Mucosa of descending colon (tissue), 3 donors: ENCODE data around the gene RYK. TPM values are rescaled to one million over a fixed set of nuclear protein-coding genes. Genes with fewer than 3 reads are reported as not detected.
A peak's percentile ranks its signal among the peaks of the same experiment; 100 is the strongest.

ENCODE experiments used
- ATAC-seq: fragments of 200-7000 bp; cut with Tn5 transposase; one replicate; pipeline ENCODE4 v1.9.1; 2020; ENCODE audit warnings: mild to moderate bottlenecking, moderate library complexity
- DNase-seq, 3 donors: peaks; one replicate each; pipeline ENCODE4 v3.0.0-alpha.2; 2020
- H3K36me3 ChIP-seq: fragments of 200-600 bp; one replicate; pipeline ENCODE4 v1.8.0; 2021; ENCODE audit warnings: low read depth, mild to moderate bottlenecking
- H3K4me1 ChIP-seq: fragments of 200-600 bp; one replicate; pipeline ENCODE4 v1.8.0; 2021; ENCODE audit warnings: low read depth, mild to moderate bottlenecking
- H3K4me3 ChIP-seq: fragments of 200-600 bp; one replicate; pipeline ENCODE4 v1.8.0; 2021; ENCODE audit warnings: mild to moderate bottlenecking
- H3K9me3 ChIP-seq: fragments of 200-600 bp; one replicate; pipeline ENCODE4 v1.8.0; 2021; ENCODE audit warnings: mild to moderate bottlenecking
- intact Hi-C, 2 donors: fragments of 100-400 bp; cut with DNase I in 1 of 2; cut with micrococcal nuclease in 1 of 2; formaldehyde crosslinking; loops; one replicate each; pipeline versions ENCODE4 v1.11.0 to v1.11.1; 2022; cut with DNase I, micrococcal nuclease
- total RNA-seq, 3 donors: library from RNA; stranded (reverse); fragmentation: NEBNext Ultra II Directional in 2 of 3; extraction: Animal tissue kit (Norgen Biotek cat#: 25700) in 2 of 3; gene quantifications; one replicate each; pipeline versions ENCODE4 v1.2.1 to v1.2.4, GENCODE V29; 2021 to 2023
- TF ChIP-seq, protein P1 (sequence below): fragments of 200-600 bp; IDR thresholded peaks from one replicate; pipeline ENCODE4 v1.8.0; 2022; ENCODE audit warnings: antibody characterized with exemption, mild to moderate bottlenecking
- donor health status: DM: no; HTN: no; CAD: no; lungs with moderate emphysema.
- donor health status: DM: no; HTN: no; CAD: no.
- donor health status: DM: no; HTN: yes; CAD: no.

RYK gene
- total RNA-seq, 3 donors from 2014 or later = 36.3 to 80.6 (median 43.7) TPM

DNA sequence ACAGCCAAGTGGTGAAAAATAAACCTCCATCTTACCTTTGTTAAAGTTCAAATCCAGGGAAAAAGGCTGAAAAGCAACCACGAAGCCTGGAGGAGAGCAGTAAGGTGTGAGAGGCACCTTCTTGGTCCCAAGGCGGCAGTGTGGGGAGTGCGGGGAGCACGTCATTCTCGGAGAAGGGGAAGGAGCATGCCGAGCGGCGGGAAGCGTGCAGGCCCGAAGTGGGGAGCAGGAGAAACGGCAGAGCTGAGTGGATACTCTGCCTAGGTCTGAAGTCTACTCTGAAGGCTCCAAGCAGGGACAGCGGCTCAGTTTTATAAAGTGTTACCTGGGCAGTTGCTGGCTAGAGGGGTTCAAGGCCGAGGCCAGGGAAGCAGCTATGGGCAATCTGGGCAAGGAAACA is 96.9 kb downstream of the RYK start:
- ATAC-seq (no peak), DNase-seq (no peak)
- Histone ChIP-seq H3K9me3 (no peaks in the 10 kb centered on the region), H3K36me3 (no peaks in the 10 kb centered on the region), H3K4me3 (no peak overlapping the region), H3K4me1 (no peaks in the 10 kb centered on the region)
- intact Hi-C loops = no loop called here
- TF ChIP-seq, protein P1, sequence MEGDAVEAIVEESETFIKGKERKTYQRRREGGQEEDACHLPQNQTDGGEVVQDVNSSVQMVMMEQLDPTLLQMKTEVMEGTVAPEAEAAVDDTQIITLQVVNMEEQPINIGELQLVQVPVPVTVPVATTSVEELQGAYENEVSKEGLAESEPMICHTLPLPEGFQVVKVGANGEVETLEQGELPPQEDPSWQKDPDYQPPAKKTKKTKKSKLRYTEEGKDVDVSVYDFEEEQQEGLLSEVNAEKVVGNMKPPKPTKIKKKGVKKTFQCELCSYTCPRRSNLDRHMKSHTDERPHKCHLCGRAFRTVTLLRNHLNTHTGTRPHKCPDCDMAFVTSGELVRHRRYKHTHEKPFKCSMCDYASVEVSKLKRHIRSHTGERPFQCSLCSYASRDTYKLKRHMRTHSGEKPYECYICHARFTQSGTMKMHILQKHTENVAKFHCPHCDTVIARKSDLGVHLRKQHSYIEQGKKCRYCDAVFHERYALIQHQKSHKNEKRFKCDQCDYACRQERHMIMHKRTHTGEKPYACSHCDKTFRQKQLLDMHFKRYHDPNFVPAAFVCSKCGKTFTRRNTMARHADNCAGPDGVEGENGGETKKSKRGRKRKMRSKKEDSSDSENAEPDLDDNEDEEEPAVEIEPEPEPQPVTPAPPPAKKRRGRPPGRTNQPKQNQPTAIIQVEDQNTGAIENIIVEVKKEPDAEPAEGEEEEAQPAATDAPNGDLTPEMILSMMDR = no peak

DNA sequence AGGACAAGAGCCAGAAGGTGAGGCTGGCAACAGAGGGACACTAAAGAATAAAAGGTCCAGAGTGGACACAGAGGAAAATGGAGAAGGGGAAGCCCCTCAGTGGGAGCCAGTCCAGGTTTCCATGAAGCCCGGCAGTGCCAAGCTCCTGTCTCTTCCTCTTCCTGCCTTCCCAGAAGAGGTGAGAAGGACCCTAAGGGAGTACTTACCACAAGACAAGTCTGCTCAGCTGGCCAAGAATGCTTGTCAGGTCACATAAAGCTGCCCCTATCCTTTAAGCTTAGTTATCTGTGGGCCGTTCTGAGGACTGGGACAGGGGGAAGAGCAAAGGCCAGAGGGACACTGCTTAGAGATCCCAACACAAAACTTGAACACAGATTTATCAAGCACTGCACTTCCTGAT is 100.2 kb downstream of the RYK start:
- ATAC-seq (no peak), DNase-seq (no peak)
- Histone ChIP-seq H3K4me3 (no peak overlapping the region), H3K9me3 (no peaks in the 10 kb centered on the region), H3K36me3 (no peaks in the 10 kb centered on the region), H3K4me1 (no peaks in the 10 kb centered on the region)
- intact Hi-C loops = no loop called here
- TF ChIP-seq, protein P1 = no peak

DNA sequence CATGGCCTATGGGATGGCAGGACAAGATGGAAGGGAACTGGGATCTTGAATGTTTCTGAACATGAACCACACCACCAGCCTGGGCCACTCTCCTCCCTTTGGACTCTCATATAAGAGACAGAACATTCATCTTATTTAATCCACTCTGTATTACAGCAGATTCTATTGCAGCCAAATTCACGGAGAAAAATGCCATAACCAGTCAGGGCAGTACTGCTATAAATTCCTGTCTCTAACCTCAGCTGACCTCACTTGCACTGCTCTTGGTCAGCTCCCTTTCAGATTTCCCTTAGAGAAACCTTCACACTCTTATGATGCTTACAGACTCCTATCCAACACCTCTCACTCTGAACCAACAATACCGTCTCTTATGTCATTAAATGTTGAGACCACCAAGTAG is 101.4 kb downstream of the RYK start:
- no peak for DNase-seq
- intact Hi-C loops = no loop called here
- no peak for ATAC-seq
- H3K36me3 ChIP-seq = no peaks in the 10 kb centered on the region
- TF ChIP-seq, protein P1 = no peak
- no peaks in the 10 kb centered on the region for H3K4me1 ChIP-seq
- H3K9me3 ChIP-seq = no peaks in the 10 kb centered on the region
- no peak overlapping the region for H3K4me3 ChIP-seq

DNA sequence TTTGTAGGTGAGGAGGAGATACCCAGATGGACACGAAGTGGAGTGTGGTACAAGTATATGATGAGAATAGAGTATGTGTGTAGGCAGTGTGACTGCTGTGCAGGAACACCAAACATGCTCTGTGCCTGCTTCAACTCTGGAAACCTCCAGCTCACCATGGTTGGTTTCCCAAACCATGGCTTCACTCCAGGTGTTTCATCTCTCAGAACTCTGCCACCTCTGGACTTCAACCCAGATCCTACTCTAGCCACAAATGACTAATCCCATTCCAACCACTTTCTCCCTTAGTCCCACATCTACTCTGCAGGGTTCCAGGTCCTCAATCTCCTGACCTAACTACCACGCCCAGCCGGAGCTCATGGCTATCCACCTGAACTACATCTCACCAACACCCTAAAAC is 102.1 kb downstream of the RYK start:
- TF ChIP-seq, protein P1 = no peak
- intact Hi-C loops = no loop called here
- DNase-seq = no peak
- Histone ChIP-seq H3K36me3 (no peaks in the 10 kb centered on the region), H3K4me3 (no peak overlapping the region), H3K4me1 (no peaks in the 10 kb centered on the region), H3K9me3 (no peaks in the 10 kb centered on the region)
- ATAC-seq = peak; percentile 11

DNA sequence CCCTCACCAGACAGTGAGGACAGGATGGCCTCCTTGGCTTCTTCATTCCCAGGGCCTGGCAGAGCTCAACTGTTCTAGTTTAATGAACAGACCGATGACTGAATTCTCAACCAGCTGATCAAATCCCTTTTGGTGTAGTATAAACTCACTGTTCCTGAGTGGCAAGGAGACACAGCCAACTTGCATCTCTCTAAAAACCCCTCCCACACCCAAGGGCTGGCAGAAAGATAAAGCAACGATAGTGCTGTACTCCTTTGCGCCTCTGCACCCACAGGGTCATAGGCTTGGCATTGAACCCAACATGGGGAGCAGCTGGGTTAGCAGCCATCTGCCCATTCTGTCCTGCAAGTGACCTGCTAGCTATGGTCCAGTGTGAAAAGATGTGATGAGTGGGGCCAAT is 103.2 kb downstream of the RYK start:
- Histone ChIP-seq H3K4me3 (no peak overlapping the region), H3K36me3 (no peaks in the 10 kb centered on the region), H3K4me1 (no peaks in the 10 kb centered on the region), H3K9me3 (no peaks in the 10 kb centered on the region)
- intact Hi-C loops = no loop called here
- DNase-seq = no peak
- TF ChIP-seq, protein P1 = no peak
- no peak for ATAC-seq

DNA sequence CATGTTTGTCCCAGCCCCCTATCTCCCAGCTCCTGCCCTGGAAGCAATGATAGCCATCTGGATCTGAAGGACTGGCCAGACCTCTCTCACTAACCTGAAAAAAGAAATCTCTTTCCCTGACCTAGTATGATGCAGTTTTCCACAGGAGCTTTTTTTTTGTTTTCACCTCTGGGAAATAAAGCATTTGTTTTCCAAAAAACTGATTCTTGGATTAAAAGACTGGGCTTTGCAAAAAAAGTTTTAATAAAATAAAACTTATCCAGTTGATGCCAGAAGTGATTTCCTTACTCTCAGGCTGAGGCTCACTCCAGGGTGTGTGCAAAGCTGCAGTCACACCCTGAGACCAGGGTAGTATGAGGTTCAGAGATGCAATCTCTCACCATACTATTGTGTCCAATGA is 104.0 kb downstream of the RYK start:
- ATAC-seq (no peak), DNase-seq (no peak)
- TF ChIP-seq, protein P1 = no peak
- no peaks in the 10 kb centered on the region for H3K9me3 ChIP-seq
- intact Hi-C loops = no loop called here
- no peaks in the 10 kb centered on the region for H3K36me3 ChIP-seq
- no peak overlapping the region for H3K4me3 ChIP-seq
- H3K4me1 ChIP-seq = no peaks in the 10 kb centered on the region
